HepG2 (cell line): ENCODE results near the gene CCDC57. TPM values are rescaled to one million over a fixed set of nuclear protein-coding genes. Genes with fewer than 3 reads are reported as not detected.

Source experiments
- AGO1 ChIP-seq: fragments of 200-400 bp; formaldehyde crosslinking; IDR thresholded peaks from 2 replicates; pipeline ENCODE4 v1.6.1; 2017; ENCODE audit warnings: mild to moderate bottlenecking, low read depth, low read length, moderate library complexity; ENCODE audit not compliant: poor library complexity, severe bottlenecking
- CHD2 ChIP-seq: IDR thresholded peaks from 2 replicates; pipeline ENCODE4 v1.6.1; 2011; ENCODE audit warnings: low read depth, low read length, improper control_type of control experiment
- DNMT1 ChIP-seq: sonication (generic); formaldehyde crosslinking; IDR thresholded peaks from 2 replicates; pipeline ENCODE4 v1.5.1; 2020; ENCODE audit warnings: mild to moderate bottlenecking, missing genetic modification reagents
- HDAC1 ChIP-seq: sonication (generic); formaldehyde crosslinking; IDR thresholded peaks from 2 replicates; pipeline ENCODE4 v1.5.1; 2020; ENCODE audit warnings: mild to moderate bottlenecking, missing genetic modification reagents
- MLXIP ChIP-seq: sonication (generic); formaldehyde crosslinking; IDR thresholded peaks from 2 replicates; pipeline ENCODE4 v1.9.0; 2021; ENCODE audit warnings: missing genetic modification reagents, borderline replicate concordance
- MYC ChIP-seq: sonication (generic); formaldehyde crosslinking; IDR thresholded peaks from 2 replicates; pipeline ENCODE4 v1.9.0; 2021; ENCODE audit warnings: missing genetic modification reagents, borderline replicate concordance
- ZNF558 ChIP-seq: sonication (generic); formaldehyde crosslinking; IDR thresholded peaks from 2 replicates; pipeline ENCODE4 v1.9.0; 2022; ENCODE audit warnings: mild to moderate bottlenecking, missing genetic modification reagents, borderline replicate concordance
- polyA plus RNA-seq, 8 experiments: library from polyadenylated mRNA; depleted of rRNA in 3 of 8; stranded (reverse) in 7 of 8; unstranded in 1 of 8; fragments of >200 nt; fragmentation: Illumina TruSeq in 4 of 8; extraction: Trizol in 4 of 8; gene quantifications; 2 replicates each; pipeline versions ENCODE4 v1.2.1 to v1.2.3, GENCODE V29; 2011 to 2016; ENCODE audit warnings: low read depth in 4 of 8, missing spikeins in 1 of 8, mixed read lengths in 1 of 8; ENCODE audit not compliant: insufficient read depth in 1 of 8
- total RNA-seq, 5 experiments: library from RNA; depleted of rRNA; stranded (reverse); fragments of >200 nt; fragmentation: Illumina TruSeq; extraction: Trizol; gene quantifications; 2 replicates each; pipeline ENCODE4 v1.2.3, GENCODE V29; 2016; ENCODE audit warnings: low read depth in 1 of 5
- TF ChIP-seq, protein P1 (sequence below): sonication (generic); formaldehyde crosslinking; IDR thresholded peaks from 2 replicates; pipeline ENCODE4; 2020; ENCODE audit warnings: missing genetic modification reagents, mild to moderate bottlenecking, borderline replicate concordance
- TF ChIP-seq, protein P2 (sequence below): sonication (generic); formaldehyde crosslinking; IDR thresholded peaks from 2 replicates; pipeline ENCODE4 v1.4.0; 2020; ENCODE audit warnings: missing genetic modification reagents
- TF ChIP-seq, protein P3 (sequence below): sonication (generic); formaldehyde crosslinking; IDR thresholded peaks from 2 replicates; pipeline ENCODE4 v1.4.0; 2020; ENCODE audit warnings: missing genetic modification reagents, borderline replicate concordance
- TF ChIP-seq, protein P4 (sequence below): sonication (generic); formaldehyde crosslinking; IDR thresholded peaks from 2 replicates; pipeline ENCODE4 v1.5.0; 2020; ENCODE audit warnings: mild to moderate bottlenecking, missing genetic modification reagents, moderate library complexity

Gene CCDC57
- total and polyA plus RNA-seq, 2 of the 13 experiments (the other 11 are each of a cell fraction or from before 2014, with no cell fraction given): 59.3 to 59.9 TPM

DNA sequence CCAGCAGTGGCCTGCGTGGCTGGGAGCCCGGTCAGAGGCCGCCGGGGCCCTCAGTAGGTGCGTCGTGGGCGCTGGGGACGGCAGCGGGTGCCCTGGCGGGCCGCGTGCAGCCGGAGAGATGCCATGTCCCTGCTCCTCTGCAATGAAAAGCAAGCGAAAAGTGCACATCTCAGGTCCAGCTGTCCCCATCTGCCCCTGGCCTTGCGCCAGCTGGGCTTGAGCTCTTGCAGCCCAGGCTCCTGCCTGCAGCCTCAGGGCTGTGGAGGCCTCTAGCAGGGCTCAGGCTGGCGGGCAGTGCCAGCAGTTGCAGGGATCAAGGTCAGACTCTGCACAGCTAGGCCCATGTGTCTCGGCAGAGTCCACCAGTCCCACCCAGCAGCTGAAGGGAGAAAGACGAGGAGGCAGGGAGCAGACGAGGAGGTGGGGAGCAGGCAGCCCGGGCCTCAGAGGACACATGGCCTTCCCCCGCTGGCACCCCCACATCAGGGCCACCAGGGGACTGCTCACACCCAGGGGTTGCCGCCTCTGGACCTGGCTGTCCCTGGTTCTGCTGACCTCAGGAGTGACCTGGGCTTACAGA is 27.4 kb upstream of the CCDC57 start (continued):
- TF ChIP-seq, protein P1, sequence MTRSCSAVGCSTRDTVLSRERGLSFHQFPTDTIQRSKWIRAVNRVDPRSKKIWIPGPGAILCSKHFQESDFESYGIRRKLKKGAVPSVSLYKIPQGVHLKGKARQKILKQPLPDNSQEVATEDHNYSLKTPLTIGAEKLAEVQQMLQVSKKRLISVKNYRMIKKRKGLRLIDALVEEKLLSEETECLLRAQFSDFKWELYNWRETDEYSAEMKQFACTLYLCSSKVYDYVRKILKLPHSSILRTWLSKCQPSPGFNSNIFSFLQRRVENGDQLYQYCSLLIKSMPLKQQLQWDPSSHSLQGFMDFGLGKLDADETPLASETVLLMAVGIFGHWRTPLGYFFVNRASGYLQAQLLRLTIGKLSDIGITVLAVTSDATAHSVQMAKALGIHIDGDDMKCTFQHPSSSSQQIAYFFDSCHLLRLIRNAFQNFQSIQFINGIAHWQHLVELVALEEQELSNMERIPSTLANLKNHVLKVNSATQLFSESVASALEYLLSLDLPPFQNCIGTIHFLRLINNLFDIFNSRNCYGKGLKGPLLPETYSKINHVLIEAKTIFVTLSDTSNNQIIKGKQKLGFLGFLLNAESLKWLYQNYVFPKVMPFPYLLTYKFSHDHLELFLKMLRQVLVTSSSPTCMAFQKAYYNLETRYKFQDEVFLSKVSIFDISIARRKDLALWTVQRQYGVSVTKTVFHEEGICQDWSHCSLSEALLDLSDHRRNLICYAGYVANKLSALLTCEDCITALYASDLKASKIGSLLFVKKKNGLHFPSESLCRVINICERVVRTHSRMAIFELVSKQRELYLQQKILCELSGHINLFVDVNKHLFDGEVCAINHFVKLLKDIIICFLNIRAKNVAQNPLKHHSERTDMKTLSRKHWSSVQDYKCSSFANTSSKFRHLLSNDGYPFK (CRISPR knock-in tag): peak; percentile 71; the same call in 1 of the 2 replicates
- TF ChIP-seq MYC (peak; percentile 61; the same call in 1 of the 2 replicates), ZNF558 (CRISPR knock-in tag) (no peak; the same call in 1 of the 2 replicates), CHD2 (no peak), HDAC1 (CRISPR knock-in tag) (peak; percentile 96), AGO1 (peak; percentile 89), MLXIP (CRISPR knock-in tag) (no peak), DNMT1 (CRISPR knock-in tag) (0 out of 2 replicates have a peak, but pooled peaks have one; percentile 53)
- TF ChIP-seq, protein P2, sequence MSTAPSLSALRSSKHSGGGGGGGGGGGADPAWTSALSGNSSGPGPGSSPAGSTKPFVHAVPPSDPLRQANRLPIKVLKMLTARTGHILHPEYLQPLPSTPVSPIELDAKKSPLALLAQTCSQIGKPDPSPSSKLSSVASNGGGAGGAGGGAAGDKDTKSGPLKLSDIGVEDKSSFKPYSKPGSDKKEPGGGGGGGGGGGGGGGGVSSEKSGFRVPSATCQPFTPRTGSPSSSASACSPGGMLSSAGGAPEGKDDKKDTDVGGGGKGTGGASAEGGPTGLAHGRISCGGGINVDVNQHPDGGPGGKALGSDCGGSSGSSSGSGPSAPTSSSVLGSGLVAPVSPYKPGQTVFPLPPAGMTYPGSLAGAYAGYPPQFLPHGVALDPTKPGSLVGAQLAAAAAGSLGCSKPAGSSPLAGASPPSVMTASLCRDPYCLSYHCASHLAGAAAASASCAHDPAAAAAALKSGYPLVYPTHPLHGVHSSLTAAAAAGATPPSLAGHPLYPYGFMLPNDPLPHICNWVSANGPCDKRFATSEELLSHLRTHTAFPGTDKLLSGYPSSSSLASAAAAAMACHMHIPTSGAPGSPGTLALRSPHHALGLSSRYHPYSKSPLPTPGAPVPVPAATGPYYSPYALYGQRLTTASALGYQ (CRISPR knock-in tag): 0 out of 2 replicates have a peak, but pooled peaks have one; percentile 6
- TF ChIP-seq, protein P3, sequence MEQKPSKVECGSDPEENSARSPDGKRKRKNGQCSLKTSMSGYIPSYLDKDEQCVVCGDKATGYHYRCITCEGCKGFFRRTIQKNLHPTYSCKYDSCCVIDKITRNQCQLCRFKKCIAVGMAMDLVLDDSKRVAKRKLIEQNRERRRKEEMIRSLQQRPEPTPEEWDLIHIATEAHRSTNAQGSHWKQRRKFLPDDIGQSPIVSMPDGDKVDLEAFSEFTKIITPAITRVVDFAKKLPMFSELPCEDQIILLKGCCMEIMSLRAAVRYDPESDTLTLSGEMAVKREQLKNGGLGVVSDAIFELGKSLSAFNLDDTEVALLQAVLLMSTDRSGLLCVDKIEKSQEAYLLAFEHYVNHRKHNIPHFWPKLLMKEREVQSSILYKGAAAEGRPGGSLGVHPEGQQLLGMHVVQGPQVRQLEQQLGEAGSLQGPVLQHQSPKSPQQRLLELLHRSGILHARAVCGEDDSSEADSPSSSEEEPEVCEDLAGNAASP (CRISPR knock-in tag): peak; percentile 95
- TF ChIP-seq, protein P4, sequence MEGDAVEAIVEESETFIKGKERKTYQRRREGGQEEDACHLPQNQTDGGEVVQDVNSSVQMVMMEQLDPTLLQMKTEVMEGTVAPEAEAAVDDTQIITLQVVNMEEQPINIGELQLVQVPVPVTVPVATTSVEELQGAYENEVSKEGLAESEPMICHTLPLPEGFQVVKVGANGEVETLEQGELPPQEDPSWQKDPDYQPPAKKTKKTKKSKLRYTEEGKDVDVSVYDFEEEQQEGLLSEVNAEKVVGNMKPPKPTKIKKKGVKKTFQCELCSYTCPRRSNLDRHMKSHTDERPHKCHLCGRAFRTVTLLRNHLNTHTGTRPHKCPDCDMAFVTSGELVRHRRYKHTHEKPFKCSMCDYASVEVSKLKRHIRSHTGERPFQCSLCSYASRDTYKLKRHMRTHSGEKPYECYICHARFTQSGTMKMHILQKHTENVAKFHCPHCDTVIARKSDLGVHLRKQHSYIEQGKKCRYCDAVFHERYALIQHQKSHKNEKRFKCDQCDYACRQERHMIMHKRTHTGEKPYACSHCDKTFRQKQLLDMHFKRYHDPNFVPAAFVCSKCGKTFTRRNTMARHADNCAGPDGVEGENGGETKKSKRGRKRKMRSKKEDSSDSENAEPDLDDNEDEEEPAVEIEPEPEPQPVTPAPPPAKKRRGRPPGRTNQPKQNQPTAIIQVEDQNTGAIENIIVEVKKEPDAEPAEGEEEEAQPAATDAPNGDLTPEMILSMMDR (CRISPR knock-in tag): peak; percentile 12; the same call in 1 of the 2 replicates
